HepG2 (cell line): ENCODE data around the gene GRK4. TPM values are rescaled to one million over a fixed set of nuclear protein-coding genes. Genes with fewer than 3 reads are reported as not detected.

Source experiments
- ATAC-seq: fragments of 200-7000 bp; cut with Tn5 transposase; 3 replicates; pipeline ENCODE4 v1.9.1; 2020; ENCODE audit warnings: mild to moderate bottlenecking, moderate library complexity
- BruUV-seq: library from RNA; stranded (reverse); fragments of 400-500 nt; replicated peaks from 2 replicates; lab custom pipeline; 2021; lab: Mats Ljungman, UMichigan
- CTCF ChIA-PET: fragments of 300-600 bp; formaldehyde crosslinking; extraction: SDS; loops from one replicate; lab custom pipeline; 2021; ENCODE audit warnings: low total read pairs, inconsistent platforms, low intra/inter-chr PET ratio; lab: Yijun Ruan, JAX
- POLR2A ChIA-PET: fragments of 350-600 bp; sonication (Branson Sonifier 250); formaldehyde crosslinking; loops from one replicate; lab custom pipeline; 2020; ENCODE audit warnings: antibody characterized with exemption, inconsistent platforms; lab: Yijun Ruan, JAX
- DNase-seq: peaks from one replicate; pipeline ENCODE4 v3.0.0-alpha.2; 2015; ENCODE audit warnings: low spot score
- FAIRE-seq: peaks from 3 replicates; lab custom pipeline; 2011; peaks lifted over from hg19 to GRCh38; lab: Jason Lieb, UNC
- H2AFZ ChIP-seq: one replicate; pipeline ENCODE4 v1.6.1; 2011; ENCODE audit warnings: low read length, inconsistent platforms
- H3K27ac ChIP-seq: fragments of 300-600 bp; 3 replicates; pipeline ENCODE4 v1.8.0; 2011; ENCODE audit warnings: mixed run types, mild to moderate bottlenecking, mixed read lengths, low read length, inconsistent platforms; ENCODE audit not compliant: insufficient read depth; ENCODE audit errors: extremely low read length
- H3K27me3 ChIP-seq, 2 experiments: fragments of 200-600 bp in 1 of 2; 2 replicates in 1 of 2; 3 replicates in 1 of 2; pipeline versions ENCODE4 v1.6.0 to v1.8.0; 2011; ENCODE audit warnings: low read length in 2 of 2, mild to moderate bottlenecking in 2 of 2, moderate library complexity in 2 of 2, inconsistent platforms in 1 of 2; ENCODE audit not compliant: insufficient read depth in 2 of 2, control insufficient read depth in 1 of 2
- H3K36me3 ChIP-seq, 2 experiments: fragments of 200-600 bp in 1 of 2; replicated peaks in 1 of 2; 2 replicates in 1 of 2; 3 replicates in 1 of 2; pipeline versions ENCODE4 v1.5.1 to v1.8.0; 2011; ENCODE audit warnings: low read length in 2 of 2, inconsistent platforms in 1 of 2; ENCODE audit not compliant: insufficient read depth in 2 of 2, control insufficient read depth in 1 of 2
- H3K4me1 ChIP-seq: 2 replicates; pipeline ENCODE4 v1.5.1; 2012; ENCODE audit warnings: low read length, inconsistent platforms; ENCODE audit not compliant: insufficient read depth
- H3K4me2 ChIP-seq: 2 replicates; pipeline ENCODE4 v1.6.0; 2011; ENCODE audit warnings: low read depth, low read length, inconsistent platforms
- H3K4me3 ChIP-seq, 3 experiments: fragments of 200-600 bp in 1 of 3; sonication (generic), shearing (Covaris generic) in 1 of 3; replicated peaks in 1 of 3; 2 replicates each; pipeline ENCODE4 v1.5.1; 2011 to 2016; ENCODE audit warnings: low read length in 3 of 3, inconsistent platforms in 2 of 3, low read depth in 2 of 3, mild to moderate bottlenecking in 2 of 3, control low read depth in 1 of 3, mixed read lengths in 1 of 3; ENCODE audit not compliant: insufficient read depth in 1 of 3
- H3K79me2 ChIP-seq: one replicate; pipeline ENCODE4 v1.6.1; 2011; ENCODE audit warnings: low read length, inconsistent platforms; ENCODE audit not compliant: insufficient read depth
- H3K9ac ChIP-seq: 2 replicates; pipeline ENCODE4 v1.6.0; 2011; ENCODE audit warnings: mild to moderate bottlenecking, low read depth, low read length, inconsistent platforms; ENCODE audit not compliant: insufficient read depth
- H3K9me3 ChIP-seq: 2 replicates; pipeline ENCODE4 v1.5.1; 2012; ENCODE audit warnings: mild to moderate bottlenecking, low read length
- H4K20me1 ChIP-seq: 2 replicates; pipeline ENCODE4 v1.6.0; 2011; ENCODE audit warnings: inconsistent platforms, mild to moderate bottlenecking, low read length, moderate library complexity; ENCODE audit not compliant: insufficient read depth
- ATF5 ChIP-seq: sonication (generic); formaldehyde crosslinking; IDR thresholded peaks from 2 replicates; pipeline ENCODE4 v1.4.0; 2020; ENCODE audit warnings: mild to moderate bottlenecking, low read depth, missing genetic modification reagents
- CBX2 ChIP-seq, 2 experiments: fragments of 200-600 bp in 1 of 2; sonication (generic); formaldehyde crosslinking in 1 of 2; IDR thresholded peaks; 2 replicates each; pipeline versions ENCODE4 v1.7.0 to v1.8.1; 2018 to 2022; ENCODE audit warnings: low read depth in 2 of 2, low read length in 1 of 2, mild to moderate bottlenecking in 1 of 2, missing genetic modification reagents in 1 of 2
- HNF4A ChIP-seq: sonication (generic); formaldehyde crosslinking; IDR thresholded peaks from 2 replicates; pipeline ENCODE4 v1.4.0; 2020; ENCODE audit warnings: missing genetic modification reagents
- MAFK ChIP-seq, 2 experiments: IDR thresholded peaks in 1 of 2; conservative IDR thresholded peaks in 1 of 2; 2 replicates each; pipeline ENCODE4 v1.6.1; 2011; ENCODE audit warnings: improper control_type of control experiment in 2 of 2, low read length in 2 of 2
- PHB2 ChIP-seq: fragments of 450-650 bp; IDR thresholded peaks from 2 replicates; pipeline ENCODE4 v1.6.1; 2018; ENCODE audit not compliant: partially characterized antibody
- PHF5A ChIP-seq: IDR thresholded peaks from one replicate; pipeline ENCODE4 v1.6.1; 2018; ENCODE audit warnings: low read depth, missing genetic modification reagents; ENCODE audit not compliant: unreplicated experiment
- SALL2 ChIP-seq: sonication (generic); formaldehyde crosslinking; IDR thresholded peaks from 2 replicates; pipeline ENCODE4 v1.8.1; 2023; ENCODE audit warnings: mild to moderate bottlenecking, missing genetic modification reagents, inconsistent platforms
- SAP130 ChIP-seq: IDR thresholded peaks from 2 replicates; pipeline ENCODE4 v1.6.1; 2016; ENCODE audit warnings: low read depth
- SATB2 ChIP-seq: sonication (generic); formaldehyde crosslinking; IDR thresholded peaks from 2 replicates; pipeline ENCODE4 v1.5.0; 2020; ENCODE audit warnings: missing genetic modification reagents
- ZBTB40 ChIP-seq, 2 experiments: fragments of 450-650 bp in 1 of 2; sonication (generic) in 1 of 2; formaldehyde crosslinking in 1 of 2; IDR thresholded peaks; 2 replicates each; pipeline versions ENCODE4 v1.6.1 to v1.8.0; 2016 to 2022; ENCODE audit warnings: antibody characterized with exemption in 1 of 2, mild to moderate bottlenecking in 1 of 2, missing genetic modification reagents in 1 of 2
- ZBTB42 ChIP-seq: sonication (generic); formaldehyde crosslinking; IDR thresholded peaks from 2 replicates; pipeline ENCODE4 v1.5.0; 2020; ENCODE audit warnings: mild to moderate bottlenecking, missing genetic modification reagents
- ZNF18 ChIP-seq: sonication (generic); formaldehyde crosslinking; IDR thresholded peaks from 2 replicates; pipeline ENCODE4 v1.8.0; 2022; ENCODE audit warnings: mild to moderate bottlenecking, missing genetic modification reagents; ENCODE audit not compliant: insufficient replicate concordance
- ZNF766 ChIP-seq: sonication (generic); formaldehyde crosslinking; IDR thresholded peaks from 2 replicates; pipeline ENCODE4 v1.5.0; 2020; ENCODE audit warnings: missing genetic modification reagents, borderline replicate concordance
- WGBS: methylation state at CpG from one replicate; pipeline ENCODE4 v1.1.6; 2017; ENCODE audit warnings: low lambda C conversion rate; 5-methylcytosine and 5-hydroxymethylcytosine counted together
- in situ Hi-C: cut with HindIII; loops from 2 replicates; pipeline ENCODE4 v1.10.0; 2017; ENCODE audit warnings: low pct_unique_long_range_greater_than_20kb; ENCODE audit not compliant: extremely low pct_ligation_motif_present
- intact Hi-C: fragments of 100-400 bp; cut with micrococcal nuclease; formaldehyde crosslinking; loops from one replicate; pipeline ENCODE4 v1.10.0; 2022; ENCODE audit not compliant: unreplicated experiment
- polyA plus RNA-seq, 8 experiments: library from polyadenylated mRNA; depleted of rRNA in 3 of 8; stranded (reverse) in 7 of 8; unstranded in 1 of 8; fragments of >200 nt; fragmentation: Illumina TruSeq in 4 of 8; extraction: Trizol in 4 of 8; gene quantifications; 2 replicates each; pipeline versions ENCODE4 v1.2.1 to v1.2.3, GENCODE V29; 2011 to 2016; ENCODE audit warnings: low read depth in 4 of 8, missing spikeins in 1 of 8, mixed read lengths in 1 of 8; ENCODE audit not compliant: insufficient read depth in 1 of 8
- total RNA-seq, 5 experiments: library from RNA; depleted of rRNA; stranded (reverse); fragments of >200 nt; fragmentation: Illumina TruSeq; extraction: Trizol; gene quantifications; 2 replicates each; pipeline ENCODE4 v1.2.3, GENCODE V29; 2016; ENCODE audit warnings: low read depth in 1 of 5

GRK4 gene
- total and polyA plus RNA-seq, 2 of the 13 experiments (the other 11 are each of a cell fraction or from before 2014, with no cell fraction given) = 1.8 to 2.0 TPM

- Histone ChIP-seq H3K27ac (no peak overlapping the region), H3K9me3 (no peaks in the 10 kb centered on the region), H2AFZ (no peak overlapping the region), H3K27me3 (peaks cover 2 to 44% of the 10 kb centered on the region in 2 experiments; a peak in 3 of 5 replicates), H3K4me3 (peak overlapping the region in 1 of 3 experiments; percentile 42; a peak in 2 of 6 replicates), H3K79me2 (no peaks in the 10 kb centered on the region), H3K9ac (no peak overlapping the region; the same call in 1 of the 2 replicates), H3K36me3 (no peaks in the 10 kb centered on the region), H3K4me1 (peaks cover 77% of the 10 kb centered on the region), H3K4me2 (peak overlapping the region; percentile 69), H4K20me1 (no peaks in the 10 kb centered on the region)
- intact Hi-C loops (no loop called here), in situ Hi-C loops (no loop called here)
- BruUV-seq = no TSS peak
- FAIRE-seq = no peak
- POLR2A ChIA-PET = interaction anchor here (1.0 to 2.7 kb wide), 2 partner anchors 25 to 71 kb away, joined by 3 to 6 read pairs; partner anchors contain the start of genes GRK4 and NOP14
- peak; percentile 29 for ATAC-seq
- CTCF ChIA-PET = no interaction called here
- DNase-seq = peak; percentile 38
- 19% methylated on average over 6 of the region's 8 CpGs for WGBS
- no peak for TF ChIP-seq PHB2
- TF ChIP-seq ZNF766 (CRISPR knock-in tag) = no peak
- TF ChIP-seq HNF4A (CRISPR knock-in tag) = peak; percentile 40; the same call in 1 of the 2 replicates
- TF ChIP-seq CBX2 (IDR thresholded peaks at IDR 0.05; ENCODE audit: low read depth, low read length) = no peak
- no peak for TF ChIP-seq CBX2 (CRISPR knock-in tag; IDR thresholded peaks at IDR 0.05; ENCODE audit: low read depth)
- no peak for TF ChIP-seq ZBTB42 (CRISPR knock-in tag)
- TF ChIP-seq SAP130 (CRISPR knock-in tag) = peak; percentile 20; the same call in 1 of the 2 replicates
- no peak for TF ChIP-seq ZNF18 (CRISPR knock-in tag)
- TF ChIP-seq SALL2 (CRISPR knock-in tag) = no peak
- no peak for TF ChIP-seq ZBTB40 (IDR thresholded peaks at IDR 0.05)
- peak; percentile 93 for TF ChIP-seq ZBTB40 (CRISPR knock-in tag; IDR thresholded peaks at IDR 0.05)
- no peak for TF ChIP-seq SATB2
- TF ChIP-seq MAFK (conservative IDR thresholded peaks at IDR 0.05 in 1 of 2, IDR thresholded peaks at IDR 0.05 in 1 of 2; ENCODE audit: low read length in 2 of 2) = no peak
- TF ChIP-seq PHF5A (CRISPR knock-in tag) = no peak
- no peak for TF ChIP-seq ATF5 (CRISPR knock-in tag)
Observed at GRCh38 chr4:3034231-3034630, 70.9 kb downstream of the GRK4 start.
